H1 (cell line): Measurements from ENCODE around the gene OGFOD1. TPM values are rescaled to one million over a fixed set of nuclear protein-coding genes. Genes with fewer than 3 reads are reported as not detected.

Experiments used
- CTCF ChIA-PET: fragments of 300-600 bp; sonication (Branson Sonifier 250); formaldehyde crosslinking; loops from one replicate; lab custom pipeline; 2021; ENCODE audit not compliant: partially characterized antibody; lab: Charles Lee
- POLR2A ChIA-PET: fragments of 300-600 bp; sonication (Branson Sonifier 250); formaldehyde crosslinking; loops from one replicate; lab custom pipeline; 2021; ENCODE audit warnings: inconsistent platforms; ENCODE audit not compliant: partially characterized antibody; lab: Charles Lee
- DNase-seq, 2 experiments: peaks; one replicate each; pipeline versions ENCODE4 v3.0.0 to v3.0.0-alpha.2; 2010 to 2022; ENCODE audit warnings: low spot score in 2 of 2, low read depth in 1 of 2, mixed read lengths in 1 of 2
- FAIRE-seq: peaks from 2 replicates; lab custom pipeline; 2011; peaks lifted over from hg19 to GRCh38; lab: Jason Lieb, UNC
- H2AFZ ChIP-seq: 2 replicates; pipeline ENCODE4 v1.8.1; 2012; ENCODE audit warnings: low read length, inconsistent platforms
- H2AK5ac ChIP-seq: 2 replicates; pipeline ENCODE4 v1.6.1; 2013; ENCODE audit warnings: low read depth, low read length
- H2BK120ac ChIP-seq: replicated peaks from 2 replicates; pipeline ENCODE3; 2013; ENCODE audit warnings: low read depth, low read length, inconsistent platforms
- H2BK12ac ChIP-seq: 2 replicates; pipeline ENCODE4 v1.6.1; 2013; ENCODE audit warnings: low read depth, low read length
- H2BK15ac ChIP-seq: 2 replicates; pipeline ENCODE4 v1.6.1; 2013; ENCODE audit warnings: low read length
- H2BK20ac ChIP-seq: 2 replicates; pipeline ENCODE4 v1.6.1; 2013; ENCODE audit warnings: low read length
- H2BK5ac ChIP-seq: 2 replicates; pipeline ENCODE4 v1.6.1; 2013; ENCODE audit warnings: low read depth, low read length
- H3K14ac ChIP-seq: 2 replicates; pipeline ENCODE4 v1.6.1; 2013; ENCODE audit warnings: inconsistent platforms; ENCODE audit not compliant: insufficient read length
- H3K18ac ChIP-seq: 2 replicates; pipeline ENCODE4 v1.6.1; 2013; ENCODE audit warnings: low read length; ENCODE audit errors: extremely low read depth
- H3K23ac ChIP-seq: 2 replicates; pipeline ENCODE4 v1.6.1; 2013; ENCODE audit warnings: inconsistent platforms; ENCODE audit not compliant: insufficient read length
- H3K23me2 ChIP-seq: 2 replicates; pipeline ENCODE4 v1.6.1; 2013; ENCODE audit warnings: low read depth, low read length
- H3K27ac ChIP-seq: 2 replicates; pipeline ENCODE4 v1.6.1; 2011; ENCODE audit warnings: low read depth, low read length, inconsistent platforms
- H3K27me3 ChIP-seq, 4 experiments: replicated peaks in 1 of 4; 1 replicate in 1 of 4; 2 replicates in 3 of 4; pipeline versions ENCODE4 v1.6.1 to v1.8.1; 2011 to 2013; ENCODE audit warnings: low read length in 3 of 4, mild to moderate bottlenecking in 3 of 4, inconsistent platforms in 2 of 4, mixed read lengths in 2 of 4, moderate library complexity in 1 of 4; ENCODE audit not compliant: control insufficient read depth in 3 of 4, insufficient read depth in 3 of 4; ENCODE audit errors: extremely low read depth in 1 of 4
- H3K36me3 ChIP-seq, 4 experiments: 2 replicates each; pipeline versions ENCODE4 v1.6.1 to v1.8.1; 2011 to 2013; ENCODE audit warnings: mild to moderate bottlenecking in 4 of 4, low read length in 3 of 4, moderate library complexity in 2 of 4, control low read depth in 1 of 4, inconsistent platforms in 1 of 4; ENCODE audit not compliant: insufficient read depth in 4 of 4, control insufficient read depth in 2 of 4
- H3K4ac ChIP-seq: replicated peaks from 2 replicates; pipeline ENCODE3; 2013; ENCODE audit warnings: low read length, low read depth, mixed read lengths, inconsistent platforms; ENCODE audit not compliant: insufficient read length
- H3K4me1 ChIP-seq, 4 experiments: replicated peaks in 1 of 4; 1 replicate in 1 of 4; 2 replicates in 3 of 4; pipeline versions ENCODE4 v1.6.1 to v1.8.1; 2011 to 2013; ENCODE audit warnings: low read length in 3 of 4, inconsistent platforms in 2 of 4, mixed read lengths in 1 of 4; ENCODE audit not compliant: insufficient read depth in 4 of 4, control insufficient read depth in 3 of 4
- H3K4me2 ChIP-seq, 2 experiments: 2 replicates each; pipeline versions ENCODE4 v1.6.1 to v1.8.1; 2011 to 2013; ENCODE audit warnings: low read depth in 2 of 2, low read length in 2 of 2, control low read depth in 1 of 2, inconsistent platforms in 1 of 2, mild to moderate bottlenecking in 1 of 2; ENCODE audit not compliant: insufficient read depth in 1 of 2
- H3K4me3 ChIP-seq, 4 experiments: fragments of 200-600, 300-600 bp in 1 of 4; sonication (generic), shearing (Covaris generic), sonication (Bioruptor Twin) in 1 of 4; 2 replicates each; pipeline versions ENCODE4 v1.5.1 to v1.8.1; 2011 to 2016; ENCODE audit warnings: low read length in 4 of 4, low read depth in 3 of 4, control low read depth in 2 of 4, inconsistent platforms in 2 of 4, mild to moderate bottlenecking in 2 of 4, mixed read lengths in 1 of 4, moderate library complexity in 1 of 4; ENCODE audit not compliant: insufficient read depth in 2 of 4; ENCODE audit errors: extremely low read depth in 1 of 4
- H3K56ac ChIP-seq: replicated peaks from 2 replicates; pipeline ENCODE3; 2013; ENCODE audit warnings: low read depth, mild to moderate bottlenecking, mixed read lengths, low read length, inconsistent platforms; ENCODE audit not compliant: insufficient read length
- H3K79me1 ChIP-seq: 2 replicates; pipeline ENCODE4 v1.6.1; 2013; ENCODE audit warnings: low read depth, low read length, control low read depth
- H3K79me2 ChIP-seq, 2 experiments: 2 replicates each; pipeline versions ENCODE4 v1.6.1 to v1.8.1; 2012 to 2013; ENCODE audit warnings: low read length in 2 of 2, mild to moderate bottlenecking in 2 of 2, inconsistent platforms in 1 of 2; ENCODE audit not compliant: insufficient read depth in 2 of 2, control insufficient read depth in 1 of 2
- H3K9ac ChIP-seq, 4 experiments: replicated peaks in 1 of 4; 1 replicate in 1 of 4; 2 replicates in 3 of 4; pipeline versions ENCODE4 v1.6.1 to v1.8.1; 2011 to 2013; ENCODE audit warnings: low read depth in 3 of 4, low read length in 3 of 4, control low read depth in 2 of 4, mild to moderate bottlenecking in 2 of 4, moderate library complexity in 2 of 4, inconsistent platforms in 1 of 4; ENCODE audit errors: extremely low read depth in 1 of 4
- H3K9me3 ChIP-seq, 2 experiments: 2 replicates each; pipeline versions ENCODE4 v1.6.1 to v1.8.1; 2012 to 2013; ENCODE audit warnings: mild to moderate bottlenecking in 2 of 2, moderate library complexity in 2 of 2, control low read depth in 1 of 2, inconsistent platforms in 1 of 2, low read depth in 1 of 2, low read length in 1 of 2, mixed read lengths in 1 of 2; ENCODE audit not compliant: insufficient read depth in 2 of 2
- H4K20me1 ChIP-seq, 2 experiments: replicated peaks in 1 of 2; 2 replicates each; pipeline versions ENCODE3 to v1.8.1; 2011 to 2013; ENCODE audit warnings: inconsistent platforms in 2 of 2, low read length in 2 of 2, mild to moderate bottlenecking in 1 of 2; ENCODE audit not compliant: insufficient read depth in 2 of 2, control insufficient read depth in 1 of 2
- H4K5ac ChIP-seq: 2 replicates; pipeline ENCODE4 v1.6.1; 2013; ENCODE audit warnings: low read length, low read depth, mixed read lengths, inconsistent platforms; ENCODE audit not compliant: insufficient read length
- H4K8ac ChIP-seq: 2 replicates; pipeline ENCODE4 v1.8.0; 2013; ENCODE audit warnings: mild to moderate bottlenecking, moderate library complexity, low read length, inconsistent platforms; ENCODE audit not compliant: insufficient read depth; ENCODE audit errors: extremely low read depth
- H4K91ac ChIP-seq: replicated peaks from 2 replicates; pipeline ENCODE3; 2013; ENCODE audit warnings: low read length, mixed read lengths, inconsistent platforms; ENCODE audit not compliant: insufficient read length
- BACH1 ChIP-seq: IDR thresholded peaks from 2 replicates; pipeline ENCODE4 v1.6.1; 2012; ENCODE audit warnings: low read length, improper control_type of control experiment
- FOSL1 ChIP-seq: IDR thresholded peaks from 2 replicates; pipeline ENCODE4 v1.6.1; 2011; ENCODE audit warnings: mild to moderate bottlenecking, low read depth, low read length, moderate library complexity; ENCODE audit not compliant: insufficient read depth
- HDAC6 ChIP-seq: IDR thresholded peaks from one replicate; pipeline ENCODE4 v1.7.1; 2012; ENCODE audit warnings: low read depth, mild to moderate bottlenecking, inconsistent platforms, low read length, moderate library complexity
- MAFK ChIP-seq: IDR thresholded peaks from 2 replicates; pipeline ENCODE4 v1.6.1; 2012; ENCODE audit warnings: low read depth, mild to moderate bottlenecking, improper control_type of control experiment, low read length
- PHF8 ChIP-seq: fragments of 200-600 bp; sonication (generic); conservative IDR thresholded peaks from 2 replicates; pipeline ENCODE4 v1.7.1; 2012; ENCODE audit warnings: low read depth, mild to moderate bottlenecking, inconsistent platforms, low read length, moderate library complexity
- SAP30 ChIP-seq: fragments of 300-600 bp; sonication (generic); IDR thresholded peaks from 2 replicates; pipeline ENCODE4 v1.7.1; 2012; ENCODE audit warnings: low read length, moderate library complexity, mild to moderate bottlenecking, inconsistent platforms; ENCODE audit not compliant: insufficient read depth, insufficient replicate concordance
- SIX5 ChIP-seq: IDR thresholded peaks from 2 replicates; pipeline ENCODE4 v1.6.1; 2011; ENCODE audit warnings: mild to moderate bottlenecking, low read depth, low read length
- SP2 ChIP-seq: IDR thresholded peaks from 2 replicates; pipeline ENCODE4 v1.6.1; 2012; ENCODE audit warnings: mild to moderate bottlenecking, low read length, inconsistent platforms
- SP4 ChIP-seq: IDR thresholded peaks from 2 replicates; pipeline ENCODE4 v1.6.1; 2012; ENCODE audit warnings: low read length, inconsistent platforms
- SUZ12 ChIP-seq: fragments of 200-600 bp; sonication (generic); IDR thresholded peaks from 2 replicates; pipeline ENCODE4 v1.6.1; 2012; ENCODE audit warnings: mild to moderate bottlenecking, inconsistent platforms, low read length, moderate library complexity, mixed read lengths
- TAF1 ChIP-seq: IDR thresholded peaks from 2 replicates; pipeline ENCODE4 v1.6.1; 2011; ENCODE audit warnings: mild to moderate bottlenecking, low read depth, low read length
- TCF12 ChIP-seq: IDR thresholded peaks from 2 replicates; pipeline ENCODE4 v1.6.1; 2011; ENCODE audit warnings: low read depth, mild to moderate bottlenecking, low read length
- WGBS, 2 experiments: shearing (Covaris generic) in 1 of 2; methylation state at CpG; one replicate each; pipeline versions ENCODE4 v1.1.6 to v1.1.7; 2013 to 2015; ENCODE audit warnings: low lambda C conversion rate in 2 of 2, mixed read lengths in 2 of 2, inconsistent platforms in 1 of 2, low coverage in 1 of 2, missing lambda C conversion rate in 1 of 2; ENCODE audit not compliant: insufficient replicate concordance in 2 of 2, insufficient coverage in 1 of 2, insufficient read length in 1 of 2; ENCODE audit errors: extremely low coverage in 1 of 2, missing lambda C conversion rate in 1 of 2; 5-methylcytosine and 5-hydroxymethylcytosine counted together
- polyA plus RNA-seq, 7 experiments: library from polyadenylated mRNA; depleted of rRNA in 3 of 7; stranded (reverse) in 5 of 7; unstranded in 2 of 7; fragments of >200 nt in 5 of 7; fragments of 200-250 nt in 2 of 7; gene quantifications; 1 replicate in 5 of 7; 2 replicates in 1 of 7; 4 replicates in 1 of 7; pipeline versions ENCODE4 v1.2.1 to v1.2.3, GENCODE V29; 2011 to 2013; ENCODE audit warnings: missing spikeins in 2 of 7, mixed read lengths in 2 of 7
- total RNA-seq: library from RNA; stranded (reverse); fragmentation: NEBNext Ultra II Directional; extraction: Animal tissue kit (Norgen Biotek cat#: 25700); gene quantifications from 2 replicates; pipeline ENCODE4 v1.2.1, GENCODE V29; 2021

The OGFOD1 gene
- total and polyA plus RNA-seq, 2 of the 8 experiments (the other 6 are each of a cell fraction or from before 2014, with no cell fraction given) = 24.6 to 61.4 TPM

DNA sequence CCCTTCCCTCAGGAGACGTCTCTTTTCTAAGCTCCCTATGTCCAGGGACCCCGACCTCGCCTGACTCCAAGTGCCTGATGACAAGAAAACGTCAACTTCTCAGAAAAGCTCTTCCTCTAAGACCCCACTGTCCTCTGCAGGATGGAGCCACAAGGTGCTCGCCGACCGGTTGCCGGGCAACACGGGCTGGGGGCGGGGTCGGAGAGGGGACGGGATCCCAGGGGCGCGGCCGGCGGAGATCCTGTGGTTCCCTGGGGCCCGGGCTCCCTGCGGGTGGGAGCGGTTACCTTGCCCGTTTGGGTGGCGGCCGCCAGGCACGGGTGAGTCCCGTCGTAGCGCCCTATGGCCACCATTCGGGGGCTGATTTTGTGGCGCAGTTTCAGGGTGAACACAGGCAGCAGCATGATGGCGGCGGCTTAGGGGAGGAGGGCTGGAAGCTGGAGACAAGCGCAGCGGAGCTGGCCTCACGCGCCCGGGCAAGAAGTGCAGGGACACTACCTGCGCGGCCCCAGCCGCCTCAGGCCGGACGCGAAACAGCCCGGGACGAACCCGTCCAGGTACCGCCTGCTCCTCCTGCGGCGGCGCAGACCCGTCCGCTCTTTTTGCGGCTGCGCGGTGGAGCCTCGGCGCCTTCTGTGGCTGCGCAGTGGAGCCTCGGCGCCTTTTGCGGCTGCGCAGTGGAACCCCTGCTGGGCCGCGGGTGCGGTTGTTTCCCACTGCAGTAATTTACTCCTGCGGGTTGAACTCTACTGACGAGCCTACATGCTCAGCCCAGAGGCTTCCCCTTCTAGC lies 68.3 kb downstream of the OGFOD1 start, which contains the start of gene BBS2:
TSS of gene BBS2 (minus strand) at position 566 of the 792 bp plus-strand sequence. CDS start at position 404, 162 bp downstream.
- H3K18ac ChIP-seq = peak within 1 kb of the TSS; percentile 83
- H3K79me1 ChIP-seq = no peaks in the 10 kb centered on the region
- no peaks in the 10 kb centered on the region for H3K9me3 ChIP-seq
- H3K4me1 ChIP-seq = no peaks in the 10 kb centered on the region; a peak in 1 of 7 replicates
- H2BK15ac ChIP-seq = peak within 1 kb of the TSS; percentile 81; the same call in 1 of the 2 replicates
- H2BK120ac ChIP-seq = no peak within 1 kb of the TSS
- H2AFZ ChIP-seq = peak within 1 kb of the TSS; percentile 100
- no peaks in the 10 kb centered on the region for H3K79me2 ChIP-seq
- H3K27me3 ChIP-seq = peaks cover 0 to 7% (median 1%) of the 10 kb centered on the region in 4 experiments; a peak in 4 of 7 replicates
- peak within 1 kb of the TSS; percentile 83 to 89 for H3K4me2 ChIP-seq
- no peak within 1 kb of the TSS for H4K91ac ChIP-seq
- ChIA-PET CTCF (interaction anchor here (0.7 kb wide), 1 partner anchor 35 kb away, joined by 3 read pairs; no protein-coding TSS in a partner anchor), POLR2A (interaction anchor here (0.7 to 1.0 kb wide), 5 partner anchors 11 to 157 kb away, joined by 3 to 5 read pairs (median 3); partner anchors contain the start of gene MT2A)
- FAIRE-seq (no peak), DNase-seq (peak; percentile 46 to 94)
- H4K20me1 ChIP-seq = no peaks in the 10 kb centered on the region
- no peak within 1 kb of the TSS for H2BK20ac ChIP-seq
- H3K14ac ChIP-seq = no peak within 1 kb of the TSS
- no peak within 1 kb of the TSS; the same call in 1 of the 2 replicates for H2BK12ac ChIP-seq
- no peak within 1 kb of the TSS for H3K23ac ChIP-seq
- H4K5ac ChIP-seq = peak within 1 kb of the TSS; percentile 75
- peak within 1 kb of the TSS; percentile 52 to 70 (median 54) for H3K9ac ChIP-seq
- peak within 1 kb of the TSS; percentile 93; the same call in 1 of the 2 replicates for H4K8ac ChIP-seq
- peak within 1 kb of the TSS; percentile 83 for H3K56ac ChIP-seq
- H3K36me3 ChIP-seq = no peaks in the 10 kb centered on the region
- peak within 1 kb of the TSS; percentile 64 to 94 (median 84) for H3K4me3 ChIP-seq
- H2AK5ac ChIP-seq = no peak within 1 kb of the TSS
- peak within 1 kb of the TSS; percentile 67; the same call in 1 of the 2 replicates for H2BK5ac ChIP-seq
- 1% methylated on average over 61 of the region's 65 CpGs; no CpG with 5 or more reads in 1 of the 2 experiments for WGBS, 2 experiments
- no peak within 1 kb of the TSS for H3K4ac ChIP-seq
- peak within 1 kb of the TSS; percentile 41; the same call in 1 of the 2 replicates for H3K27ac ChIP-seq
- peaks cover 5% of the 10 kb centered on the region; the same call in 1 of the 2 replicates for H3K23me2 ChIP-seq
- no peak for TF ChIP-seq MAFK
- TF ChIP-seq SP4 = no peak
- peak; percentile 53 for TF ChIP-seq SAP30
- TF ChIP-seq FOSL1 = no peak
- TF ChIP-seq PHF8 = peak; percentile 69
- TF ChIP-seq SIX5 = no peak
- TF ChIP-seq TAF1 = peak; percentile 72
- no peak for TF ChIP-seq BACH1
- no peak for TF ChIP-seq HDAC6
- no peak for TF ChIP-seq TCF12
- no peak for TF ChIP-seq SUZ12
- TF ChIP-seq SP2 = no peak
